A549 (cell line): ENCODE results near the gene NAV2.

Experiments used
- CHD4 ChIP-seq: fragments of 200-600 bp; sonication (generic); IDR thresholded peaks from 2 replicates; pipeline ENCODE4 v1.6.1; 2016; ENCODE audit warnings: antibody characterized with exemption, mild to moderate bottlenecking, borderline replicate concordance
- EP300 ChIP-seq, 2 experiments: fragments of >200 bp; sonication (Bioruptor Twin); formaldehyde crosslinking; IDR thresholded peaks; 2 replicates in 1 of 2; 3 replicates in 1 of 2; pipeline ENCODE4 v1.6.1; 2016 to 2017
- HOXB5 ChIP-seq: fragments of 250-450 bp; sonication (Bioruptor Pico); IDR thresholded peaks from 2 replicates; pipeline ENCODE4 v1.5.0; 2020; ENCODE audit warnings: mild to moderate bottlenecking, moderate library complexity
- KDM5A ChIP-seq: fragments of 200-600 bp; sonication (generic); IDR thresholded peaks from 2 replicates; pipeline ENCODE4 v1.6.1; 2016; ENCODE audit warnings: antibody characterized with exemption, mild to moderate bottlenecking
- MAX ChIP-seq: IDR thresholded peaks from 2 replicates; pipeline ENCODE4 v1.6.1; 2012
- MAZ ChIP-seq: fragments of 150-350 bp; IDR thresholded peaks from 2 replicates; pipeline ENCODE4 v1.6.1; 2014; ENCODE audit warnings: antibody characterized with exemption, low read depth, low read length, borderline replicate concordance
- RCOR1 ChIP-seq: fragments of 150-350 bp; IDR thresholded peaks from 2 replicates; pipeline ENCODE4 v1.6.1; 2014; ENCODE audit warnings: antibody characterized with exemption, low read length, low read depth
- REST ChIP-seq: fragments of 200-600 bp; sonication (generic); IDR thresholded peaks from 2 replicates; pipeline ENCODE4 v1.6.1; 2016; ENCODE audit warnings: antibody characterized with exemption, mild to moderate bottlenecking, moderate library complexity
- RFX5 ChIP-seq: fragments of 450-650 bp; IDR thresholded peaks from 2 replicates; pipeline ENCODE4 v1.7.1; 2014; ENCODE audit warnings: antibody characterized with exemption, mild to moderate bottlenecking, moderate library complexity
- ZFP36 ChIP-seq: fragments of 450-650 bp; IDR thresholded peaks from 2 replicates; pipeline ENCODE4 v1.6.1; 2014; ENCODE audit warnings: borderline replicate concordance; ENCODE audit not compliant: partially characterized antibody
- TF ChIP-seq, protein P1 (sequence below): fragments of >200 bp; sonication (Bioruptor Twin); formaldehyde crosslinking; IDR thresholded peaks from 3 replicates; pipeline ENCODE4 v1.5.1; 2016

DNA sequence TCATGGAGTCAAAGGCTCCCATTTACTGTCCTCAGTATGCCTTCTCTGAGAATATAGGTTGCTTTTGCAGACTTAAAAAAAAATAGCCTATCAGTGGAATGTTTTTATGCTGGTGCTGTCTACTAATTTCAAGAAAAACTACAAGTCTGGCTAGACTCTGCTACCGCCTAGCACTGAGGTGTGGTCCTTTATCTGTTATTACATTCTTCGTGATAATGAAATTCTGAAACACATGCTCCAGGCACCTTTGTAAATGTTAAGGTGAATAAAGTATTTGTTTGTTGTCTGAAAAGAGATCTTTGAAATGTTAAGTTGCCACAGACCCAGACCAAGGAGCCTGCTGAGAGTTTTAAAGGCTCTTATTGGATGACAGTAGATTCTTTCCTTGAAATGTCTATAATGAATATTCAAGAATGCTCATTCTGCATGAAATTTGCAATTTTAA, 352.3 kb downstream of the NAV2 start:
- TF ChIP-seq MAZ (no peak), RFX5 (no peak), HOXB5 (no peak), MAX (no peak), ZFP36 (no peak), KDM5A (no peak), RCOR1 (no peak), REST (no peak), CHD4 (no peak), EP300 (IDR thresholded peaks at IDR 0.05) (no peak)
- TF ChIP-seq, protein P1, sequence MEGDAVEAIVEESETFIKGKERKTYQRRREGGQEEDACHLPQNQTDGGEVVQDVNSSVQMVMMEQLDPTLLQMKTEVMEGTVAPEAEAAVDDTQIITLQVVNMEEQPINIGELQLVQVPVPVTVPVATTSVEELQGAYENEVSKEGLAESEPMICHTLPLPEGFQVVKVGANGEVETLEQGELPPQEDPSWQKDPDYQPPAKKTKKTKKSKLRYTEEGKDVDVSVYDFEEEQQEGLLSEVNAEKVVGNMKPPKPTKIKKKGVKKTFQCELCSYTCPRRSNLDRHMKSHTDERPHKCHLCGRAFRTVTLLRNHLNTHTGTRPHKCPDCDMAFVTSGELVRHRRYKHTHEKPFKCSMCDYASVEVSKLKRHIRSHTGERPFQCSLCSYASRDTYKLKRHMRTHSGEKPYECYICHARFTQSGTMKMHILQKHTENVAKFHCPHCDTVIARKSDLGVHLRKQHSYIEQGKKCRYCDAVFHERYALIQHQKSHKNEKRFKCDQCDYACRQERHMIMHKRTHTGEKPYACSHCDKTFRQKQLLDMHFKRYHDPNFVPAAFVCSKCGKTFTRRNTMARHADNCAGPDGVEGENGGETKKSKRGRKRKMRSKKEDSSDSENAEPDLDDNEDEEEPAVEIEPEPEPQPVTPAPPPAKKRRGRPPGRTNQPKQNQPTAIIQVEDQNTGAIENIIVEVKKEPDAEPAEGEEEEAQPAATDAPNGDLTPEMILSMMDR, result no peak
